Caki2 (cell line): ENCODE data around the gene C12orf75. TPM values are rescaled to one million over a fixed set of nuclear protein-coding genes. Genes with fewer than 3 reads are reported as not detected.
"Not testable (repeated sequence)": the region's sequence is repeated elsewhere in the genome, so short reads cannot be mapped to it uniquely, and the experiment has no call there.

Experiments used
- DNase-seq: peaks from one replicate; pipeline ENCODE4 v3.0.0-alpha.2; 2015; ENCODE audit warnings: low read depth
- in situ Hi-C: cut with HindIII; loops from 2 replicates; pipeline ENCODE4 v1.10.0; 2016; ENCODE audit warnings: low sequenced_read_pairs, low pct_unique_long_range_greater_than_20kb, mixed read lengths
- total RNA-seq: library from RNA; depleted of rRNA; stranded (reverse); fragments of >200 nt; shearing (Covaris generic); gene quantifications from 2 replicates; pipeline ENCODE4 v1.2.3, GENCODE V29; 2014; ENCODE audit warnings: low replicate concordance

C12orf75 gene
- total RNA-seq, 1 experiment from 2014 or later: 195 TPM

DNA sequence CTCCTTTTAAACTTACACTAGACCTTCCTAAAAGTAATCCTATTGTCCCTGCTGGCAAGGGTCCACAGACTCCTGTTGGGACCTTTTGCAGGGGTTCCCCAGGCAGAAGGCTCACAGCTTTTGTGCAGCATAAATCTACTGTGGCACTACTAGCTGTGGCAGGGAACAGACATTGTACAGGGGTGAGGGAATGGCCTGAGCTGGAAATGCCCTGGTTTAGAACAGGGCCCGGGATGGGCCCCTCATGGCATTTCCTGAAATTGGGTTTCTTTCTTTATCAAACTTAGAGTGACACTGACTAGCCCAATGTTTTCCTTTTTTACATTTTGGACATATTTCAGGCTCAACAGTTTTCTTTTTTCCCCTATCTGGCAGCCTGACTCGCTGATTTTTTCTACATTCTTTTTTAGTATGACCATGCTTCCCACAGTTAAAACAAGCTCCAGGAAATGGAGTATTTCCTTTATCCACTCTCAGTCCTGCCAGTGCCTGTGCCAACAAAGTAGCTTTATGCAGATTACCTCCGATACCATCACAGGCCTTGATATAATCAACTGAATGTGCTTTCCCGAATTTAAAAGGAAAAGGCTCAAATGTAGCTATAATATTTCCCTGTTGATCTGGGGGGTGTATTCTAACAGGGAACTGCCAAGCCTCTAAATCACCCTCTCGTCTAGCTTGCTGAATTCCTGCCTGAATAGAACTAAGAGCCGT is 22.7 kb upstream of the C12orf75 start:
- in situ Hi-C loops, DNase-seq: not testable (repeated sequence)

DNA sequence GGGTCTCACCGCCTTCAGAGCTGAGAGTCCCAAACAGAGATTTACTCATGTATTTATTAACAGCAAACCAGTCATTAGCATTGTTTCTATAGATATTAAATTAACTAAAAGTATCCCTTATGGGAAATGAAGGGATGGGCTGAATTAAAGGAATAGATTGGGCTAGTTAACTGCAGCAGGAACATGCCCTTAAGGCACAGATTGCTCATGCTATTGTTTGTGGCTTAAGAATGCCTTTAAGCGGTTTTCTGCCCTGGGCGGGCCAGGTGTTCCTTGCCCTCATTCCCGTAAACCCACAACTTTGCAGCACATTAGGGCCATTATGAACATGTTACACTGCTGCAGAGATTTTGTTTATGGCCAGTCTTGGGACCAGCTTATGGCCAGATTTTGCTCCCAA is 21.7 kb upstream of the C12orf75 start:
- in situ Hi-C loops, DNase-seq: not testable (repeated sequence)

DNA sequence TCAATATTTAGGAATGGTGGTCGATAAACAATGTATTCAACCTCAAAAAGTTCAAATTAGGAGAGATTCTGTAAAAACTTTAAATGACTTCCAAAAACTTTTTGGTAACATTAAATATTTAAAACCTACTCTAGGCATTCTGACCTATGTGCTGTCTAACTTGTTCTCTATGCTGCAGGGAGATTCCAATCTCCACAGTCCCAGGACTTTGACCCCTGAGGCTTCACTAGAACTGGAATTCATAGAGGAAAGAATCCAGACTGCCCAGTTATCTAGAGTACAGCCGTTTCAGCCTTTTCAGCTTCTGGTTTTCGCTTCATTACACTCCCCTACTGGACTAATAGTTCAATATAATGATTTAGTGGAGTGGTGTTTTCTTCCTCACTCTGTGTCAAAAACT is 21.1 kb upstream of the C12orf75 start:
- in situ Hi-C loops, DNase-seq: not testable (repeated sequence)

DNA sequence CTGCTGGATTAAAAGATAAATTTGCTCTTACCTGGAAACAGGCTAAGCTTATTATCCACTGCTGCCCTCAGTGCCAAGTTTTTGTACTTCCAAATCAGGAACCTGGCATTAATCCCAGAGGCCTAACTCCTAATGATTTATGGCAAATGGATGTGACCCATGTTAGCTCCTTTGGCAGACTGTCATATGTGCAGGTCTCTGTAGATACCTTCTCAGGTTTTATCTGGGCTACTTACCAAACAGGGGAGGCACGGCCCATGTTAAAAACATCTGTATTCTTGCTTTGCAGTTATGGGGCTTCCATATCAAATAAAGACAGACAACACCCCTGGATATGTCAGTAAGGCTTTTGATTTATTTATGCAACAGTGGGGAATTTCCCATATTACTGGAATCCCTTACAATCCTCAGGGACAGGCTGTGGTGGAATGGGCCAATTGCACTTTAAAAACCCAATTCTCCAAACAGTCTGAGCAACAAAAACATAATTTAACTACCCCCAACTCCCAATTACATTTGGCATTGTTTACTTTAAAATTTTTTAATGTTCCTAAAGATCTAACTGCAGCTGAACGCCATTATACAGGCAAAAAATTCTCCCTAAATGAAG is 19.9 kb upstream of the C12orf75 start:
- DNase-seq, in situ Hi-C loops: not testable (repeated sequence)

DNA sequence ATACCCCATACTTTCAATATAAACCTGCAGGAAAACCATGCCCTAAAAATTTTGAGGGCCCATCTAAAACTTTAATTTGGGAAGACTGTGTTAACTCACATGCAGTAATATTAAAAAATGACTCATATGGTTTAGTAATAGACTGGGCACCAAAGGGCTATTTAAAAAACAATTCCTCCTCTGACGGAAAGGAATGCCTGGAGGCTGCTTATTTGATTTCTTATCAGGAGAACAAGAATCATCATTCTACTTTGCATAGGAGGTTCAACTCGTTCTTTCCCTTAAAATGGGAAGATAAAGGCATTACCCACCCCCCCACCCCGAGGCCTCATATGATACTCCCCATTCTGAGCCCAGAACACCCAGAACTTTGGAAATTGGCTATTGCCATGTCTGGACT is 18.6 kb upstream of the C12orf75 start:
- in situ Hi-C loops, DNase-seq: not testable (repeated sequence)

DNA sequence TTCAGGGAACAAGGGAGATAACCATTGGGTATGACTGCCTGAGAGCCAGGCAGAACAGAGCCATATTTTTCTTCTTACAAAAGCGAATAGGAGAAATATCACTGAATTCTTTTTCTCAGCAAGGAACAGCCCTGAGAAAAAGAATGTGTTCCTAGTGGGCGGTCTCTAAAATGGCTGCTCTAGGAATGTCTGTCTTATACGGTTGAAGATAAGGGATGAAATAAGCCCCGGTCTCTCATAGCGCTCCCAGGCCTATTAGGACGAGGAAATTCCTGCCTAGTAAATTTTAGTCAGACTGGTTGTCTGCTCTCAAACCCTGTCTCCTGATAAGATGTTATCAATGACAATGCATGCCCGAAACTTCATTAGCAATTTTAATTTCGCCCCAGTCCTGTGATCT is 16.7 kb upstream of the C12orf75 start:
- DNase-seq, in situ Hi-C loops: not testable (repeated sequence)

DNA sequence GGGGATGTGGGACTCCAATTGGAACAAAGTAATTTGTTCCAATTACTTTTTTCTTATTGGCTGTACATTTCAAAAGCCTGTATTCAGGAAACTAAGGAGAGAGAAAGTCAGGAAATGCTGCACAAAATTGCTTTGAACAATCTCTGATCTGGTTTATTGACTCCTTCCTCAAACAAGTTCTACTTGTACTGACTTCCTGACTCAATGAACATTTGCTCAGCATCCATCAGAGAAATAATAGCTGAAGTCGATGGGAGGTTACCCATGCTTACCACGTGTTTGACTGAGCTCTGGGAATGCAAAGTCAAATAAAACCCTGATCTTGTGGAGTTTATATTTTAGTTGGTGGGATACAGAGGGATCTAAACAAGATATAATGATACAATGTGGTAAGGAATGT is 15.4 kb upstream of the C12orf75 start:
- in situ Hi-C loops: no loop called here
- DNase-seq: no peak

DNA sequence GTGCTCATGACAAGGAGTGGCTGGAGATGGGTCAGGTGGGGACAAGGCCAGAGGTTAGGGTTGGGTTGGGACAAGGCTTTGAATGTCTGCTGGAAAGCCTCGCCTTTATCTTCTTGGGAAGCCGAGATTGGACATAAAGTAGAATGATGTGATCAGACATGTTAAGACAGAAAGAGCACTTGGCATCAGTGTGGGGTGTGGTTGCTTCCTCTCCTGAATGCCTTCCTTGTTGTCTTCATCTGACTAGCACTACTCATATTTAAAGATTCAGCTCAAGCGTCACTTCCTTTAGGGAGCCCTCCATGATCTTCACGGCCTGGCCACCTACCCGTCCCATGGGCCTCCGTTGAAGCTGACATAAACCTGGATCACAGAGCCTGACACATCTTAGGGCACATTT is 14.8 kb upstream of the C12orf75 start:
- DNase-seq: no peak
- in situ Hi-C loops: no loop called here

DNA sequence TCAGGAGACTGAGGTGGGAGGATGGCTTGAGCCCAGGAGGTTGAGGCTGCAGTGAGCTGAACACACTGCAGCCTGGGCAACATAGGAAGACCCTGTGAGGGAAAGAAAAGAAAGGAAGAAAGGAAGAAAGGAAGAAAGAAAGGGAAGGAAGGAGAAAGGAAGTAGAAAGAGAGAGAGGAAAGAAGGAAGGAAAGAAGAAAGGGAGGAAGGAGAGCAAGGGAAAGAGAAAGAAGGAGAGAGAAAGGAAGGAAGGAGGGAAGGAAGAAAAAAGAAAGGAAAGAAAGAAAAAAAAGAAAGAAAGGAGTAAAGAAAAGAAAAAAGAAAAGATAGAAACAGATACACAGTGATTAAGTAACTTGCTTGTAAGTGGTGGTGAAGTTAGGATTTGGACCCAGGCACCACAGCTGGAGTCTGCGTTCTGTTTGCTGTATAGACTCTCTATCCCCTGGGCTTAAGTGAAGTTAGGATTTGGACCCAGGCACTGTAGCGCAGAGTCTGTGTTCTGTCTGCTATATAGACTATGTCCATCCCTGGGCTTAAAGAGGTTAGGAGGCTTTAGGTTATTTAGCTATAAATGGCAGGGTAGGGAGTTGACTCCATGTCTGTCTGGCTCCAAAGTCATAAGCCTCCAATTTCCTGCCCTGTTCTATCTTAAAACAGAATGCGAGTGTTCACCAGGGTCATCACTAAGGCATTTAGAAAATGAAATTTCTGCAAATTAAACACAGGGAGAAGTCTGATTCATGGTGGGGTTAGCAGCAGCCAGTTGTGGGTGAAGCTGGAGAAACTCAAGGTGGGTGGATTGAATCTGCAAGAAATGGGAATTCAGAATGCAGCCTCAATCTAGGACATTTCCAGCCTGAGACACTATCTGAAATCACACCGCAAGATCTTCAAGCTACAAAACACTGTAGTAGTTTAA is 13.3 kb upstream of the C12orf75 start:
- in situ Hi-C loops: no loop called here
- no peak for DNase-seq

DNA sequence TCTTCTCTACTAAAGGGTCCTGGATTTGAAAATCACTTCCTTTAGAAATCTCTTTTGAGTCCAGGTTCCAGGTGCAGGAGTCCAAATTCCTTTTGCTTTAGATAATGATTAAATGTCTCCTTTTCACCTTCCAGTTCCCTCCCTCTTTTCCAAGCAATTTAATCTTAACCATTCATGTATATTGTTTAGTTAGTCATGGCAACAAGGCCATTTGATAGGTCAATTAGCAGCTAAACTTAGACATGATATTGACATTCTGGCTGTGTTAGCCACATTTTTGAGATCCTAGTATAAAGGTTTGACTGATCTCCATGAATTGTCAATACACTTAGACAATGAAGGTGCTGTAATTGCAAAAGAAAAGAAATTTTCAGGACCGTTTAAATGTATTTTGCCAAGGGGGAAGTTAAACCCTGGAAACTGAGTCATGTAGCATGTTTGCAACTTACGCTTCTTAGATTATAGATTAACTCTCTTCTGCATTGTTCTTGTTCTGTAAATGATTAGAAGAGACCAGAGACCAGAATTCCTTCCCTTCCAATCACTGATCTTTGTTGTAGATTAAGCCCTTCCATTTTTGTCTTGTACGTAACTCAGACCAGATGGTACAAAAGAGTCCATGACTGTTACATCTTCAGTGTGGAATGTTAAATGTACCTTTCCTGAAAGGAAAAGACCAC is 12.4 kb upstream of the C12orf75 start:
- DNase-seq: peak; percentile 91
- in situ Hi-C loops: no loop called here

DNA sequence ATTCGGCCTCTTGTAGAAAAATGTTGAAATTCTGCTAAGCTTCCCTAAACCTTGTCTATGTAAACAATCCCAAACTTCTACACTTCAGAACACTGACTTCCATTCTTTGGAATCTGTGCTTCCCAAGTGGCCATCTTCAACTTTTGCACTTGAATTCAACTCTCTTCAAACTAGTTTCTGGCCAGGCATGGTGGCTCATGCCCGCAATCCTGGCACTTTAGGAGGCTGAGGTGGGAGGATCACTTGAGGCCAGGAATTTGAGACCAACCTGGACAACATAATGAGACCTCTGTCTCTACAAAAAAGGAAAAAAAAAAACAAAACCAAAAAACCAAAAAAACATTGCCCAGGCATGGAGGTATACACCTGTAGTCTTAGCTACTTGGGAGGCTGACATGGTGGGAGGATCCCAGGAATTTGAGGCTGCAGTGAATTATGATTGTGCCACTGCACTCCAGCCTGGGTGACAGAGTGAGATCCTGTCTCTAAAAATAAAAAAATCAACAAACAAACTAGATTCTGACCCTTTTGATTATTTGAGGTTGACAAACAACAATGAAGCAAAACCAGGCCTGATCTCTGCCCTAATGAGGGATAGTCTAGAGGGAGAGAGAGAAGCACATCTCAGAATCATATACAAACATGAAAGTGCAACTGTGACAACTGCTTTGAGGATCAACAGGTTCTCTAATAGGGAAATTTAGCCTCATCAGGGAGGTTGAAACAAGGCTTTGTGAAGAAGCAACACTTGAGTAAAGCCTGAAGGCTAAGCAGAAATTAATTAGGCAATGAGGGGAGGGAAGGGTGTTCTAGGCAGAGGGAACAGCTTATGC is 11.6 kb upstream of the C12orf75 start:
- in situ Hi-C loops: no loop called here

DNA sequence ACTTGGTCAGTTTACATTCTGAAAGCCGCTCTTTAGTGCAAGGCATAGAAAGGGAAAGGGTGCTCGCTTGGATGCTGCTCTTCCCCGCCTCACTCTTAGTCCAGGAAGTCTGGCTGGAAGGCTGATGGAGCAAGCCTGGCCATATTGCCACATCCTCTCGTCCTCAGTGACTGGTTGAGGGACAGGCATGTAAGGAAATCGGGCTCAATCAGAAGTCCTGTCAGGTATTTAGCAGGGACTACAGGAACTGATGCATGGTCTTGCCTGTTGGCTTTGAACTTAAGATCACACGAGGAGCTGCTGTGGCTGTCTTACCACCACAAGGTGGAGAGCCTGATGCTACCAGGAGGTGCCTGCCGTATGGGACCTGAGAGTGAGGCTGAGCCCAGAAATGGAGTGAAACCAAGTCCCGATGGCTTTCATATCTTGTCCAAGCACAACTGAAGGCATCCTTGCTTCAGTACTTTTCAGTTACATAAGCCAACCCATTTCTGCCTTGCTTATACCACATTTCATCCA is 10.7 kb upstream of the C12orf75 start:
- in situ Hi-C loops: no loop called here
- DNase-seq: no peak

More for the DNA sequence above, 11.6 kb upstream of the C12orf75 start:
- no peak for DNase-seq

DNA sequence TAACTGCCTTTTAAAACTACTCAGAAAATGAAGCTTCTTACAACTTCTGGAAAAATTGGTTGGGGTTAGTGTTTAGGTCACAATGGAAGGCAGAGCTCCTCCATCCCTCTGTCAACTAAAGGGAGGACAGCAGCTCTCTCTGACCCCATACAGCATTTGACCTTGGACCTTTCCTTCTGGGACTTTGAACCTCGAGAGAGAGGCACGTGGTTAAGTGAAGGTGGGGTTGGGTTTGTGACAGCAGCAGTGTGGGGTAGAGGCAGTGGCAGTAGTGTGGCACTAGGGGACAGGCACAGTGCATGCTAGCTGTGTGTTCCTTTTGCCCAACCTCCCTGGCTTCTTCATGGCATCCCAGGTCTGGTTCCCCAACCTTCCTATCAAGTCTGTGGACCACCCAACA is 9.4 kb upstream of the C12orf75 start:
- in situ Hi-C loops: no loop called here
- no peak for DNase-seq

DNA sequence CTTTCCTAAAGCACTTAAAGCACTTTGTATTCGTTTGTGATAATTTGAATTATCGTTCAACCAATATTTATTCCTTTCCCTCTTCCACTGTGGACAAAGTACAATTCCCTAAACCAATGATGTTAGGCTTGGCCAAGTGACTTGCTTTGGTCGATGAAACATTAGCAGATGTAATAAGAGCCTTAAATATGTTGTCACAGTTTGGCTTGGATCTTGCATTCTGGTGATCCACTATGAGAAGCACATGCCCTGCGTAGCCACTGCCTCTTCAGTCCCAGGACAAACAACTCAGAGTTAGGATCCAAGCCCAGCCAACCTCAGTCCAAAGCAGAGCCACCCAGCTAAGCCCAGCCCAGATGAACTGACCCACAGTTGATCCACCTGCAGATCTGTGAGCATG is 8.4 kb upstream of the C12orf75 start:
- in situ Hi-C loops: no loop called here
- no peak for DNase-seq

DNA sequence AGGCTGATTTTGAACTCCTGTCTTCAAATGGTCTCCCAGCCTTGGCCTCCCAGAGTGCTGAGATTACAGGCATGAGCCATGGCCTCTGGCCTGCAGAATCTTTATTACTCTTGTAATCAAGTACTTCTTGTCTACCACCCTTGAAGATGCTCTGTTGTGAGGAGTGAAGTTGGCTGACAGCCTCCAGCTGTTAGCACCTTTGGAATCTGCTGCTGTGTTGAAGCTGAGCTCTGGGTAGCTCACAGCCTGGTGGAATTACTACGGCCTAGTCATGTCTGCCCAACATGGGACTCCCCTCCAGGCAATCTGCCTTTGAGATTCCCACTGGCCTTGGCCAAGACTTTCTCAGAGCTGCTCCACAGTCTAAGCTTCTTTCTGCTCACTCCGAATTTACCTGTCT is 5.8 kb upstream of the C12orf75 start:
- DNase-seq: no peak
- in situ Hi-C loops: no loop called here

DNA sequence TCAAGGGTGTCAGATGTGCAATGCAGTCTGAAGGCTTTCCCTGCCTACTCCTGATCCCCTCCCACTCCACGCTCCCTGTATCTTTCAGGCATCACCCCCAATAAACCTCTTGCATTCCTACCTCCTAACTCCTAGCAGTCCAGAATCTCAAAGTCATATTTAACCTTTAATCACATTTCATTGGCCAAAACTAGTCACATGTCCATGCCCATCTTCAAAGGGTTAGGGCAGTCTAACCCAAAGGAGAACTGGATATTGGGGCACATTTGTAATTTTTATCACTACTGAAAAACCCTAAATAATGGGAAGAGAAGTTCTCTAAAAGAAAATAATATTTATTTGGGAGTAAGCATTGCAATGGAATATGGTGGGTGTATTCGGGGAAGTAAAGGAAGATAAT is 5.4 kb upstream of the C12orf75 start:
- DNase-seq: no peak
- in situ Hi-C loops: no loop called here

DNA sequence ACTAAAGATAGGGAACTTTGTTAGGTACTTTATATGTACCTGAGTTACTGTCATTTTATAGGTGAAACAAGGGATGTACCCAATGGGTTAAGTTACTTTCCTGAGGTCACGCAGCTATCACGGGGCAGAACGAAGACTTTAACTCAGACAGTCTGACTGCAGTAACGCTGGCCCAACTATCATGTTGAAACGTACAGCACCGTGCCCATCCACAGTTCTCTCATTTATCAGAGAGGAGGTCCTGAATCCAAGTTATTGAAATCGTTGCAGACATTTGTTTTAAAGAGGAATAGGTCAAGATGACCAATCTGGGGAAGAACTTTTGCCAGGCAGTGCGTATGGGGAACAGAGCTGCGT is 587 bp upstream of the C12orf75 start:
- in situ Hi-C loops: no loop called here
- no peak for DNase-seq
